Measurements from ENCODE around the gene SLC36A2.

Gene SLC36A2

GRCh38 chr5:151328734-151329133 lies 18.6 kb downstream of the SLC36A2 start:
- no peak for TF ChIP-seq CTCF (IDR thresholded peaks at IDR 0.05; ENCODE audit: low read depth, low read length)
- no peak for DNase-seq (ENCODE audit: extremely low read depth, low read depth)

GRCh38 chr5:151327585-151327984 lies 19.8 kb downstream of the SLC36A2 start:
- TF ChIP-seq CTCF (IDR thresholded peaks at IDR 0.05; ENCODE audit: low read depth, low read length), result no peak

GRCh38 chr5:151326266-151326665 lies 21.1 kb downstream of the SLC36A2 start:
- no peak for TF ChIP-seq CTCF (IDR thresholded peaks at IDR 0.05; ENCODE audit: low read depth, low read length)
- DNase-seq (ENCODE audit: extremely low read depth, low read depth), result no peak

More at GRCh38 chr5:151327585-151327984, 19.8 kb downstream of the SLC36A2 start:
- DNase-seq (ENCODE audit: extremely low read depth, low read depth), result no peak

GRCh38 chr5:151320481-151320880 lies 26.9 kb downstream of the SLC36A2 start:
- no peak for TF ChIP-seq CTCF (IDR thresholded peaks at IDR 0.05; ENCODE audit: low read depth, low read length)
- DNase-seq (ENCODE audit: extremely low read depth, low read depth), result no peak

- no peak for DNase-seq (ENCODE audit: extremely low read depth, low read depth)
- TF ChIP-seq CTCF (IDR thresholded peaks at IDR 0.05; ENCODE audit: low read depth, low read length), result peak; percentile 11
Measured at GRCh38 chr5:151318850-151319732, 28.3 kb downstream of the SLC36A2 start.

GRCh38 chr5:151317871-151318270 lies 29.5 kb downstream of the SLC36A2 start:
- no peak for DNase-seq (ENCODE audit: extremely low read depth, low read depth)
- no peak for TF ChIP-seq CTCF (IDR thresholded peaks at IDR 0.05; ENCODE audit: low read depth, low read length)

GRCh38 chr5:151315998-151316597 lies 31.3 kb downstream of the SLC36A2 start:
- TF ChIP-seq CTCF (IDR thresholded peaks at IDR 0.05; ENCODE audit: low read depth, low read length), result peak; percentile 92
- DNase-seq (ENCODE audit: extremely low read depth, low read depth), result peak; percentile 8
